Stimulated activated naive CD4-positive, alpha-beta T cell treated with Interleukin-2 at 50 U/mL for 16 hours (primary cell): ENCODE data around the gene PNISR.
"Not testable (repeated sequence)": the region's sequence is repeated elsewhere in the genome, so short reads cannot be mapped to it uniquely, and the experiment has no call there.

Source experiments
- DNase-seq: peaks from one replicate; lab custom pipeline; 2025; lab: John Stamatoyannopoulos, UW

Gene PNISR

DNA sequence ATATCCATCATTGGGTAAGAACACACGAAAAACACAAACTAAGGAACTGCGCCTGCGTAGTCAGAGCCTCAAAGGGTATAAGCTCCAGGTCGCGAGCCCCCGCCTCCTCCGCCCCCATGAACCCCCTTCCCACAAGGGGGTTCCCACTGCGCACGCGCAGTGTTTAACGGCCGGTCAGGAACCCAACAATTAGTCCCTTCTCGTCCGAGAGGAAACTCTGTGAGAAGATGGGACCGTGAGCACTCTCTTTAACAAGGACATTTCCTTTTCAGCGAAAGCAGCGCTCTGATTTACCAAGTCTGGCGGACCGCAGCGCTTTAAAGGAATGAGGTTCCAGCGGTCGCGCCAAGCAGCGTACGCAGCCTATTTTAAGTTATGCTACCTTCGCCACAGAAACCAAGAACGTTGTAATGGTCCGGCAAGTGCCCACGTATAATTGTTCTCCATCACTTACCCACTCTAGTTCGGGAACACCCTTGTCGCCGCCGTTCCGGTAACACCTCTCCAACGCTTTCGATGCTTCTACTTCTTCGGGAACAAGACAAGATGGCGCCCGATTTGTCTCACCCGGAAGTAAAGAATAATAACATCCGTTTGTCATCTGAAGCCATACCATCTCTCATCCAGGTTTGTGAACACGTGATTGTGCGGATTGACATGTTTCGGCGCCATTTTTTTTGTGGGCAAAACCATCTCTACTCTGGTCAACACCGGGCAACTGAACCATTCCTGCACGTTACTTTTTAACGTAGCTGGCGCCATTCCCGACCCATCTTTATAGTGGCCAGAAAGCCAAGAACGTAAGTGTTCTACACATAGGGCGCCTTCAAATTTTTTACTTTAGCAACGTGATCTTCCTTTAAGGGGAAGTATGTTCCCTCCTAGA, at the start of gene PNISR:
PNISR (minus strand) TSS at position 548 of the 886 bp plus-strand sequence. CDS start 10,649 bp downstream, outside the sequence.
- DNase-seq: peak; percentile 83

- DNase-seq: no peak
Observed at GRCh38 chr6:99473730-99474129, 48.6 kb upstream of the PNISR start.

GRCh38 chr6:99471638-99472037, 46.5 kb upstream of the PNISR start:
- no peak for DNase-seq

DNA sequence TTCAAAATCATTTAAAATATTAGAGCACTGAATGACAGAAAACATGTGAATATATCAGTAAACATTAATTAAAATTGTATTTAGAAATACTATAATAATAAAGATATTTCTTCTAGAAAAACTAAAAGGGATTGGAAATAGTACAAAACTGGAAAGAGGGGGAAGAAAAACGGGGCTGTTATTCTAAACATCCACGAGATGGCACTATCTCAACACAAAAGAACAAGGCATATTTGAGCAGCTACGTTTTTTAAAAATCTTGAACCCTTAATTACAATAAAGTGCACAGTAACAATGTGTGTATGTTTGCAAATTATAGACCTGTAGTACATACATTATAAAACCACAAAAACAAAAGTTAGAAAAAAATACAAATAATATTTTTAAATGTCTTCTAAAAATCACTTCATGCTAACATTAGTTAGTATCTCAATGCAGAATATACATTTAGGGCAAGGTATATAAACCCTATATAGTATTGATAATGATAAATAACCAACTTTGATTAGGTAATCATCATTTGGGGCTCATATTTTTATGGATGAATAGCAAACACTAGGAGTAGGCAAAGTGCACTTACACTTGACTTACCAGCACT, 42.5 kb upstream of the PNISR start:
- DNase-seq: no peak

GRCh38 chr6:99459133-99459532, 34.0 kb upstream of the PNISR start:
- not testable (repeated sequence) for DNase-seq

DNA sequence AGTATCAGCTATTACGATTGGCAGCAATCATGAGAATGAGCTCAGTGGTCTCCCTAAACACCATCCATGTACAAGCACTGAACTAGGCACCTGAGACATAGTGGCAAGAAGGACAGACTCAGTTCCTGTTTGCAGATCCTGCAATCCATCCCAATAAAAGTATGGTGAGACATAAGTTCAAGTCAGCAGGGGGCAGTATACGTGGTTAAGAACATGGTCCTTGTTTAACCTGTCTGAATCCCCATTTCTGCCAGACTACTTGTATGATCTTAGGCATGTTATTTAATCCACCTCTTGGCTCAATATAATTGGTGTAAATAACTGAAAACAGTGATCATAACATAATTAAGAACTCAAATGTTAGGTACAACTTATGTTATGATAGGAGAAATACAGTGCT, 33.2 kb upstream of the PNISR start:
- no peak for DNase-seq

GRCh38 chr6:99446076-99446475, 21.0 kb upstream of the PNISR start:
- DNase-seq: no peak

DNA sequence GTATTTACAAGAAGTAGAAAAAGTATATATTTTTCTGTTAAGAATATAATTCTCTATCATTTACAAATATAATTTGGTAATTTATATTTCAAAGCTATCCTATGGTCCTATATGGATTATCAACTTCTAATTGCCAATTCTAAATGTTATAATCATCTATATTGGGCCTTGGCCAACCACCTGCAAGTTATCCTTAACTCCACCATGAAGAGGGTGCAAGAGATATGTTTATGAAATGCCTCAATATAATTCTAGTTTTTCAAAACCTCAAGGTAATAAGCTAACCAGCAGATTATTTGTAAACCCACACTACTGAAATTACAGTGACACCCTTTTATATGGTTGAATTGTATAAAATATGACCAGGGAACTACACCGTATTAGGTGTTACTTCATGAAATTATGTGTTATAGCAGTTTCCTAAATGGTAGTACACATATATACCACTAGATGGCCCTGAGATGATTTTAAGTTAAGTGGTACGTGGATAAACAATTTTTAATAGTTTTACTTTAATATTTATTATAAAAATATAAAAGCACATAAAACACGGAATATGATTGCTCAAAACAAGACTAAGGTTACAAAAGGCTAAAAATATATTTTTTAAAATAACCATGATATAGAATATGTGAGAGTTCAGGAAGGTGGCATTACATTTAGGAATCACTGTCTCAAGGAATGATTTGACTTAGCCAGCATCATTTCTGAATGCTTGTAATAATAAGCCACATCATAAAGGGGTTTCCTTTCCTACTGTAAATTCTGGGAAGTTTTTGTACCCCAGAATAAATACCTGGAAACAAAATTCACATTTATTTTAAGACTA, 9.8 kb upstream of the PNISR start:
- DNase-seq: no peak

DNA sequence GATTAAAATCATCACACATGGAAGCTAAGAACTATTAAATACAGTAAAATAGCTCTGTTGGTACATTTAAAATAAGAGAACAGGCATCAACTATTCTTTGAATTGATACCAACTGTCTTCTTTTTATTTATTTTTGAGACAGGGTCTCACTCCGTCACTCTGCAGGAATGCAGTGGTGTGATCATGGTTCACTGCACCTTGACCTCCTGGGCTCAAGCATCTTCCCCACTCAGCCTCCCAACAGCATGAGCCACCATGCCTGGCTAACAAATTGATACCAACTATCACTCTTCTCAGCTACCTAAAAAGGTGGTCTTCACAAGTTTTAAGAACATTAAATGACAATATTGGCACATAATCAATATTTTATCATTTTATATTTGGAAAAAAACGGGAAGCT, 7.8 kb upstream of the PNISR start:
- no peak for DNase-seq

- no peak for DNase-seq
Observed at GRCh38 chr6:99431901-99432300, 6.8 kb upstream of the PNISR start.

GRCh38 chr6:99427988-99428387, 2.9 kb upstream of the PNISR start:
- DNase-seq: no peak

DNA sequence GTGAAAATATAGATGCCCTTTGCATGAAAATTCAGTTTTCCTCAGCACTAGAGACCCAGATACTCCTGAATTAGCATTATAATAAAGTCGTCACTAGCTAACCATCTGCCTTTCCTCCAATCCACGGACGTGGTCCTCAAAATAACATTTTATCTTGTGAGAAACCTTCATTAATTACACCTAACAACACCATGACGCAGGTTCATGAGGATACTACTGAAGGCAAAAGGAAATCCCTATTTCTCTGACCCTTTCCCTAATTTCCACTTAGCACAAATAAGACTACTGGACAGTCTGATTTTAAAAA, 1.3 kb upstream of the PNISR start:
- DNase-seq: no peak

DNA sequence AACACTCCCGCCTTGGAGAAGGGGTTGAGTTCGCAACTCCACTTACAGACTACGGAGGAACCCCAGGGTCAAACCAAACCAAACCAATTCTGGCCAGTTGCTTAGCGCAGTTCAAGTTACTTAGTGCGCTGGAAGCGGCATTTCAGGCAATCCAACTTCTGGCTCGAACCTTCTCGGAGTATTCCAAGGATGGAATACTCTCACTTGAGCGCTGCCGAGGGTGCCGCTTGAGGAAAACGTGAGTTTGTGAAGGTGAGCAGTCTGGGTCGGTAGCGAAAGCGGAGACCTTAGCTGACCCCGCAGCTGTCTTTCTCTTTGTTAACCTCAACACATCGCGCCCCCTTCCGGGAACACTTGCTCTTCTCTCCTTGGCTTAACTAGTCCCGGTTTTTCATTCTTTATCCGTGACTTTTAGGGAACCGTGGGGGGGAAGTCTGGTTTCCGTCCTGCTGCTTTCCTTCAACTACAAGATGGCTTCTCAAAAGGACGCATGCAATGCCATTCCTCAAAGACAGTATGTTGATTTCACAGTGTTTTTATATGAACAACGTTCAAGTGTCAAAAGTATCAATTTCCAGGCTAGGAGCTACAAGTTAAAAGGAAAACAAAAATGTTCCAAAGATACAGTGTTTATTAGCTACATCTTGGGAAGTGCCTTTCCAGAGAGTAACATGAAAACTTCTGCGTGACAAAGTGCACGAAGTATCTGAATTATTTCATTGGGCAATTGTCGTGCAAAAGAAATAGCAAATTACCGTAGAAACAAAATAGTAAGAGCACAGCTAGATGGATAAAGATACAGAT, 741 bp upstream of the PNISR start:
- DNase-seq: peak; percentile 57

GRCh38 chr6:99424022-99424421, 1.1 kb downstream of the PNISR start:
- no peak for DNase-seq

- DNase-seq: no peak
Observed at GRCh38 chr6:99422912-99423311, 2.2 kb downstream of the PNISR start.

- DNase-seq: no peak
Observed at GRCh38 chr6:99416892-99417767, 8.0 kb downstream of the PNISR start.

- no peak for DNase-seq
Observed at GRCh38 chr6:99416226-99416625, 8.9 kb downstream of the PNISR start.

DNA sequence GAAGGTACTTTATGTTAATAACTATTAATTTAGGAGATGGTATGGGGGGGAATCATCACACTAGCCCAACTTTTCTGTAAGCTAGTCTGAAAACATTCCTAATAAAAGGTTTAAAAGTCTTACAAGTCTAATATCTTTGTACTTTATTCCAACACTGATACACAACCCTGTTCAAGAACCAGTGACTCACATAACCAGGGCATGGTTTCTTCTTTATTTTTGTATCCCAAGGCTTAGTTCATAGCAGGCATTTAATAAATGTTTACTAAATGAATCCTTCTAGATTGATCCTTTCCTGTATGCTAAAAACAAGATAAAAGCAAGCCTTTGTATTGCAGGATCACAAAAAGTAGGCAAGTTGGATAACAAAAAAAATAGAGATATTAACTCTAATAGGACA, 9.7 kb downstream of the PNISR start:
- DNase-seq: no peak

DNA sequence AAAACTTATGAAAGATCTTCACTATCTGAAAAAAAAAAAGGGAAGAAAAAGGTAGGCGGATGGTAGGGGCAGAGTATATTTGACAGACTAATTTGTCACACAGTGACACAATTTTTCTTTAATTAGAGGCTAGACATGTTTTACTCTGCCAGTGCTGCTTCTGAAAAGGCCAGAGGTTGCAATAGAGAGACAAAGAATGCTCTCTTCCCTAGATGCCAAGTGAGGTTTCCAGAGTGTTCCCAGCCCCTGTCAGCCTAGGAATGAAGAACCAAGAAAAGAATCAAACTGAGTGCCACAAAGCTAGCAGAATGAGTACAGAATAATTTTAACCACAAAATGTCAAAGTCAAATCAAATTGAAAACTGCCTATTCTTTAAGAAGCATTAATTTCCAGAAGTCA, 13.0 kb downstream of the PNISR start:
- DNase-seq: no peak

GRCh38 chr6:99409672-99410071, 15.4 kb downstream of the PNISR start:
- DNase-seq: no peak

DNA sequence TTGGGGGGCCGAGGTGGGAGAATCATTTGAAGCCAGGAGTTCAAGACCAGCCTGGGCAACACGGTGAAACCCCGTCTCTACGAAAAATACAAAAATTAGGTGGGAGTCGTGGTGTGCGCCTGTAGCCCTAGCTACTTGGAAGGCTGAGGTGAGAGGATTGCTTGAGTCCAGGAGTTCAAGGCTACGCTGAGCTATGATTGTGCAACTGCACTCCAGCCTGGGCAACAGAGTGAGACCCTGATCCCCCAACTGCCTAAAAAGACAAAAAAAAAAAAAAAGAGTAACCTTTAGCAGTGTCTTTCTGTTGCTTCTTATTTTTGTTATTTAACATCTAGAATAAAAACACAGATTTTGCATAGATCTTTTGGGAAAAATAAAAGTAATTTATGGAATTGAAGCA, 18.0 kb downstream of the PNISR start:
- DNase-seq: no peak
